GM21825 (cell line): ENCODE results near the gene NXF2.
"Not testable (repeated sequence)": the region's sequence is repeated elsewhere in the genome, so short reads cannot be mapped to it uniquely, and the experiment has no call there.

Source experiments
- ATAC-seq: cut with Tn5 transposase; IDR thresholded peaks from one replicate; pipeline ENCODE4 v1.9.1; 2021; ENCODE audit warnings: mild to moderate bottlenecking, moderate library complexity; ENCODE audit not compliant: unreplicated experiment

NXF2 gene

GRCh38 chrX:102246893-102247292 is at the start of gene NXF2:
TSS of gene NXF2 (plus strand) at chrX:102247167. CDS start at chrX:102307079, 59,912 bp downstream.
- not testable (repeated sequence) for ATAC-seq

- not testable (repeated sequence) for ATAC-seq
These were observed 39.0 kb upstream of the NXF2 start for GRCh38 chrX:102207940-102208339.

- ATAC-seq, result not testable (repeated sequence)
These were observed 32.0 kb upstream of the NXF2 start, which contains the start of gene TCP11X1 for GRCh38 chrX:102214986-102215385. TSS of gene TCP11X1 (plus strand) at chrX:102215301.

GRCh38 chrX:102216497-102216896 is 30.5 kb upstream of the NXF2 start:
- ATAC-seq, result not testable (repeated sequence)

- not testable (repeated sequence) for ATAC-seq
These were observed 11.3 kb upstream of the NXF2 start for GRCh38 chrX:102235678-102236077.

GRCh38 chrX:102240265-102240664 is 6.7 kb upstream of the NXF2 start:
- ATAC-seq, result not testable (repeated sequence)

- ATAC-seq, result not testable (repeated sequence)
These were observed 25.3 kb downstream of the NXF2 start for GRCh38 chrX:102272231-102272630.

GRCh38 chrX:102338162-102338561 is 91.2 kb downstream of the NXF2 start:
- no peak for ATAC-seq

GRCh38 chrX:102339312-102340298 is 92.6 kb downstream of the NXF2 start:
- ATAC-seq, result no peak

- no peak for ATAC-seq
These were observed 94.9 kb downstream of the NXF2 start for GRCh38 chrX:102341867-102342266.

- ATAC-seq, result no peak
These were observed 98.9 kb downstream of the NXF2 start for GRCh38 chrX:102345916-102346315.
